ENCODE measurements around the gene PFN3. TPM values are rescaled to one million over a fixed set of nuclear protein-coding genes. Genes with fewer than 3 reads are reported as not detected.
A peak's percentile ranks its signal among the peaks of the same experiment; 100 is the strongest.

PFN3 gene
- total and polyA plus RNA-seq, 2 of the 13 experiments (the other 11 are each of a cell fraction or from before 2014, with no cell fraction given): not detected

GRCh38 chr5:177447611-177448243 lies 47.3 kb upstream of the PFN3 start (continued):
- TF ChIP-seq ETS1 (CRISPR knock-in tag; IDR thresholded peaks at IDR 0.05) (no peak), ZNF282 (IDR thresholded peaks at IDR 0.05; ENCODE audit: partially characterized antibody) (no peak), ZNF317 (CRISPR knock-in tag; IDR thresholded peaks at IDR 0.05) (peak; percentile 76), ZNF616 (CRISPR knock-in tag; IDR thresholded peaks at IDR 0.05; ENCODE audit: low read depth) (no peak), SIN3A (IDR thresholded peaks at IDR 0.05; ENCODE audit: borderline replicate concordance, low read depth, low read length) (peak; percentile 67; the same call in 1 of the 2 replicates), ZNF383 (CRISPR knock-in tag; IDR thresholded peaks at IDR 0.05; ENCODE audit: borderline replicate concordance) (no peak), ZNF530 (CRISPR knock-in tag; IDR thresholded peaks at IDR 0.05; ENCODE audit: low read depth) (no peak), NR2F6 (IDR thresholded peaks at IDR 0.05) (peak; percentile 89), NR2F6 (CRISPR knock-in tag; IDR thresholded peaks at IDR 0.05) (peak; percentile 93), NBN (conservative IDR thresholded peaks at IDR 0.05) (no peak), RFXAP (CRISPR knock-in tag; IDR thresholded peaks at IDR 0.05; ENCODE audit: borderline replicate concordance) (no peak; the same call in 1 of the 2 replicates), SOX5 (CRISPR knock-in tag; IDR thresholded peaks at IDR 0.05; ENCODE audit: borderline replicate concordance) (peak; percentile 95), KMT2A (CRISPR knock-in tag; IDR thresholded peaks at IDR 0.05) (0 out of 2 replicates have a peak, but pooled peaks have one; percentile 23), RNF2 (conservative IDR thresholded peaks at IDR 0.05; ENCODE audit: low read depth) (0 out of 2 replicates have a peak, but pooled peaks have one; percentile 25), TEAD2 (CRISPR knock-in tag; IDR thresholded peaks at IDR 0.05) (no peak), NCOA5 (CRISPR knock-in tag; IDR thresholded peaks at IDR 0.05) (no peak), TRIM22 (IDR thresholded peaks at IDR 0.05) (no peak), BRD4 (CRISPR knock-in tag; IDR thresholded peaks at IDR 0.05) (no peak), ZNF335 (CRISPR knock-in tag; IDR thresholded peaks at IDR 0.05) (peak; percentile 67; the same call in 1 of the 2 replicates), ZBTB33 (CRISPR knock-in tag; IDR thresholded peaks at IDR 0.05) (peak; percentile 64), ZNF546 (CRISPR knock-in tag; conservative IDR thresholded peaks at IDR 0.05) (0 out of 2 replicates have a peak, but pooled peaks have one; percentile 23), ZFP90 (CRISPR knock-in tag; IDR thresholded peaks at IDR 0.05; ENCODE audit: borderline replicate concordance) (no peak), MED13 (CRISPR knock-in tag; IDR thresholded peaks at IDR 0.05) (no peak), ZMYM4 (CRISPR knock-in tag; IDR thresholded peaks at IDR 0.05) (no peak), ZNF275 (CRISPR knock-in tag; IDR thresholded peaks at IDR 0.05; ENCODE audit: borderline replicate concordance) (no peak), AGO1 (IDR thresholded peaks at IDR 0.05; ENCODE audit: low read depth, low read length, poor library complexity, severe bottlenecking) (peak; percentile 85), FOXK2 (IDR thresholded peaks at IDR 0.05) (no peak), HMG20B (CRISPR knock-in tag; conservative IDR thresholded peaks at IDR 0.05) (0 out of 2 replicates have a peak, but pooled peaks have one; percentile 21)

Data from HepG2 (cell line).